ENCODE measurements around the gene PSMA7. TPM values are rescaled to one million over a fixed set of nuclear protein-coding genes. Genes with fewer than 3 reads are reported as not detected.
A peak's percentile ranks its signal among the peaks of the same experiment; 100 is the strongest.

PSMA7 gene
- total RNA-seq, 4 donors from 2014 or later = 213 to 288 (median 261) TPM

DNA sequence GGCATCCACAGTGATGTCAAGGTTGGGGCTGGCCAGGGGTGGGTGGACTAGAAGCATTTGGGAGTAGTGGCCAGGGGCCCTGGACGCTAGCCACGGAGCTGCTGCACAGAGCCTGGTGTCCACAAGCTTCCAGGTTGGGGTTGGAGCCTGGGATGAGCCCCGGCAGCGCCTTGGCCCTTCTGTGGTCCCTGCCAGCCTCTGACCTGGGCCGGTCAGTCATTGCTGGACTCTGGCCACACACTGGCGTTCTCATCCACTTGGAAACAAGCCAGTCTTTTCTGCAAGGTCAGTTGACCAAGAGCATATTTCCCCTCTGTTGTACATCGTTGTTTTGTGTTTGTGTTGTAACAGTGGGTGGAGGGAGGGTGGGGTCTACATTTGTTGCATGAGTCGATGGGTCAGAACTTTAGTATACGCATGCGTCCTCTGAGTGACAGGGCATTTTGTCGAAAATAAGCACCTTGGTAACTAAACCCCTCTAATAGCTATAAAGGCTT, 8.4 kb downstream of the PSMA7 start:
- H3K27ac ChIP-seq = peak overlapping the region in 1 of 3 donors; percentile 8
- H3K4me1 ChIP-seq = peaks cover 0 to 8% of the 10 kb centered on the region in 2 donors
- peaks cover 74 to 82% of the 10 kb centered on the region in 2 donors for H3K36me3 ChIP-seq
- H3K9me3 ChIP-seq = no peaks in the 10 kb centered on the region
- no peak overlapping the region for H3K4me3 ChIP-seq (replicated peaks in 1 of 3)
- intact Hi-C loops (cut with DNase I) = loop anchor here (5.0 kb wide), 1 partner anchor 122 kb away; no protein-coding TSS in a partner anchor
- H3K27me3 ChIP-seq = no peaks in the 10 kb centered on the region
- TF ChIP-seq, protein P1, sequence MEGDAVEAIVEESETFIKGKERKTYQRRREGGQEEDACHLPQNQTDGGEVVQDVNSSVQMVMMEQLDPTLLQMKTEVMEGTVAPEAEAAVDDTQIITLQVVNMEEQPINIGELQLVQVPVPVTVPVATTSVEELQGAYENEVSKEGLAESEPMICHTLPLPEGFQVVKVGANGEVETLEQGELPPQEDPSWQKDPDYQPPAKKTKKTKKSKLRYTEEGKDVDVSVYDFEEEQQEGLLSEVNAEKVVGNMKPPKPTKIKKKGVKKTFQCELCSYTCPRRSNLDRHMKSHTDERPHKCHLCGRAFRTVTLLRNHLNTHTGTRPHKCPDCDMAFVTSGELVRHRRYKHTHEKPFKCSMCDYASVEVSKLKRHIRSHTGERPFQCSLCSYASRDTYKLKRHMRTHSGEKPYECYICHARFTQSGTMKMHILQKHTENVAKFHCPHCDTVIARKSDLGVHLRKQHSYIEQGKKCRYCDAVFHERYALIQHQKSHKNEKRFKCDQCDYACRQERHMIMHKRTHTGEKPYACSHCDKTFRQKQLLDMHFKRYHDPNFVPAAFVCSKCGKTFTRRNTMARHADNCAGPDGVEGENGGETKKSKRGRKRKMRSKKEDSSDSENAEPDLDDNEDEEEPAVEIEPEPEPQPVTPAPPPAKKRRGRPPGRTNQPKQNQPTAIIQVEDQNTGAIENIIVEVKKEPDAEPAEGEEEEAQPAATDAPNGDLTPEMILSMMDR (IDR thresholded peaks at IDR 0.05) = no peak
- TF ChIP-seq POLR2A (IDR thresholded peaks at IDR 0.05) = no peak
- WGBS, 2 donors = 51 to 52% methylated on average over 10 to 11 of the region's 11 CpGs
- peak; percentile 45 to 61 for DNase-seq

DNA sequence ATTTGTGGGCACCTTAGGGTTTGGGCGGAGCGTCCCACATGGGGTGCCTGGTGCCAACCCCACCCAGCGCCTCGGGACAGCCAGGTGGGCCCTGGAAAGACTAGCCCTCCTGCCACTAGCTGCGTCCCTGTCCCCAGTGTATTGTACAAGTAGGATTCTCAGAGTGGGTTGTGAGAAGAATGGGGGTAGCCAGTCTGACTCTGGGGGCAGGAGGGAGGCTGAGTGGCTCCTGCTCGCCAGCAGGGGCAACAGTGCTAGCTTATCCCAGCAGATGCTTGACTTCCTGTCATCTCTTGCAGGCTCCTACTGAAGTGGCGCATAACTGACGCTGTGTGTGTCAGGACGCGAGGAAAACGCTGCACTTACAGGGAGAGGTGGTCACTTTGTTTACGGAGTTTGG, 9.3 kb downstream of the PSMA7 start:
- intact Hi-C loops (cut with DNase I) = no loop called here
- Histone ChIP-seq H3K36me3 (peaks cover 73 to 82% of the 10 kb centered on the region in 2 donors), H3K9me3 (no peaks in the 10 kb centered on the region)

DNA sequence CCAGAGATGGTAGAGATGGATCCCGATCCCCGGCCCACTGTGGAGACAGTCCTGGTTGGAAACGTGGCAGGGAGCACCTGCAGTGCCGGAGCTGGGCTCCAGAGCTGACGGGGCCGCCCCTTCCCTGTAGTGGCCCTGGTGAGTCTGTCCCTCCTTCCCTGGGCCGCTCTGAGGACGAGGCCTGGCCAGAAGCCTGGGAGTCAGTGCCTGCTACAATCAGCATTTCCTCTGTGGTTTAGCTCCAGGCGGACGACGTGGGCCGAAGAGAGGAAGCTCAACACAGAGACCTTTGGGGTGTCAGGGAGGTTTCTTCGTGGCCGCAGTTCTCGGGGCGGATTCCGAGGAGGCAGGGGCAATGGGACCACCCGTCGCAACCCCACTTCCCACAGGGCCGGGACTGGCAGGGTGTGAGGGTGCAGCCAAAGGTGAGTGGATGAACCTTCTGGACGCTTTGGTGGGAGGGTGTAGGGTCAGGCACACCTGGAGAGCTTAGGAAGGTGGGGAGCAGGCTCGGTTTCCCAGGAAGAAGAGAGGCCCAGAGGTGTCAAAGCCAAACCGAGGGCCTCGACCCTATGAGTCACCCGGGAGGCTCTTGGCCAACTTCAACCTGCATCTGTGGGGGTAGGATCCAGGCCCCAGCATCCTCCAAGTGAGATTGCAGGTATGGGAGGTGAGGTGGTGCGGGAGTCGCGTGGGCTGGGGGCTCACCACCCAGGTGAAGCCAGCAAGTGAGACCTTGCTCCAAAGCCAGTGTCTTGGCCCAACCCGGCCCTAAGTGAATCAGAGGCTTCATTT, 9.9 kb downstream of the PSMA7 start:
- Histone ChIP-seq H3K9me3 (no peaks in the 10 kb centered on the region), H3K4me3 (replicated peaks in 1 of 3) (no peak overlapping the region), H3K27ac (no peak overlapping the region), H3K4me1 (peaks cover 0 to 8% of the 10 kb centered on the region in 2 donors), H3K36me3 (peaks cover 71 to 82% of the 10 kb centered on the region in 2 donors), H3K27me3 (no peaks in the 10 kb centered on the region)
- TF ChIP-seq POLR2A (IDR thresholded peaks at IDR 0.05) = no peak
- TF ChIP-seq, protein P1 (IDR thresholded peaks at IDR 0.05) = no peak
- intact Hi-C loops (cut with DNase I) = no loop called here
- WGBS, 2 donors = 84 to 86% methylated on average over 21 to 29 of the region's 29 CpGs
- no peak for DNase-seq

More for the DNA sequence above, 9.3 kb downstream of the PSMA7 start:
- Histone ChIP-seq H3K27me3 (no peaks in the 10 kb centered on the region), H3K27ac (no peak overlapping the region), H3K4me1 (peaks cover 0 to 8% of the 10 kb centered on the region in 2 donors), H3K4me3 (replicated peaks in 1 of 3) (no peak overlapping the region)
- no peak for DNase-seq
- no peak for TF ChIP-seq POLR2A (IDR thresholded peaks at IDR 0.05)
- TF ChIP-seq, protein P1 (IDR thresholded peaks at IDR 0.05) = no peak
- WGBS, 2 donors = 91 to 95% methylated on average over 6 to 12 of the region's 12 CpGs

DNA sequence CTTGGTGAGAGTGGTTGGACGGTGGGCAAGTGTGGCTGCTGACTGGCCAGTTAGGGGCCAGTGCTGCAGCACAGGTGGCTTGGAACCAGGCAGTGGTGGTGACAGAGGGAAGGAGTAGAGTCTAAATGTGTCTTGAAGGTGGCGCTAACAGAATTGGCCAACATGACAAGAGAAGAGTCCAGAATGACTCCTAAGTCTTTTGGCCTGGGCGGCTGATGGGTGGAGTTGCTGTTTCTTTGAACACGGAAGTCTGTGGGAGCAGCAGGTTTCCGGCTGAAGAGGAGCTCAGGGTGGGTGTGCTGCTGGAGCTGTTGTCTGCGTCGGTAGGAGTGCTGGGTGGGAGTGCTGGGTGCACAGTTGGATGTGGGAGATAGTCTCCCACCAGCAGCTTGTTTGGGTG, 10.8 kb downstream of the PSMA7 start:
- H3K27ac ChIP-seq = peak overlapping the region in 1 of 3 donors; percentile 29
- H3K9me3 ChIP-seq = no peaks in the 10 kb centered on the region
- H3K36me3 ChIP-seq = peaks cover 71 to 82% of the 10 kb centered on the region in 2 donors
- DNase-seq = no peak
- peaks cover 0 to 8% of the 10 kb centered on the region in 2 donors for H3K4me1 ChIP-seq
- WGBS, 2 donors = 84 to 87% methylated on average over 7 of the region's 7 CpGs
- H3K4me3 ChIP-seq (replicated peaks in 1 of 3) = no peak overlapping the region
- intact Hi-C loops (cut with DNase I) = no loop called here
- no peaks in the 10 kb centered on the region for H3K27me3 ChIP-seq
- TF ChIP-seq, protein P1 (IDR thresholded peaks at IDR 0.05) = no peak
- no peak for TF ChIP-seq POLR2A (IDR thresholded peaks at IDR 0.05)

All from thyroid gland (tissue), 4 donors.